Measurements from ENCODE around the gene RPS28. TPM values are rescaled to one million over a fixed set of nuclear protein-coding genes. Genes with fewer than 3 reads are reported as not detected.
A peak's percentile ranks its signal among the peaks of the same experiment; 100 is the strongest.

Gene RPS28
- total RNA-seq, 2 donors from 2014 or later, result 158 to 402 TPM

GRCh38 chr19:8320564-8321066 is 681 bp upstream of the RPS28 start:
- peaks cover 0 to 48% of the 10 kb centered on the region in 2 donors for H3K4me1 ChIP-seq
- no peaks in the 10 kb centered on the region for H3K27me3 ChIP-seq
- no peaks in the 10 kb centered on the region for H3K9me3 ChIP-seq
- H3K27ac ChIP-seq, result peak overlapping the region; percentile 90 to 93
- H3K36me3 ChIP-seq, result peaks cover 23% of the 10 kb centered on the region
- H3K4me3 ChIP-seq, result peak overlapping the region; percentile 78 to 92
- TF ChIP-seq CTCF (IDR thresholded peaks at IDR 0.05), result no peak
- DNase-seq (ENCODE audit: low spot score), result no peak

GRCh38 chr19:8321986-8322637 is 816 bp downstream of the RPS28 start:
- Histone ChIP-seq H3K9me3 (no peaks in the 10 kb centered on the region), H3K4me1 (peaks cover 0 to 43% of the 10 kb centered on the region in 2 donors), H3K4me3 (peak overlapping the region; percentile 78 to 92), H3K36me3 (peaks cover 16% of the 10 kb centered on the region), H3K27me3 (no peaks in the 10 kb centered on the region), H3K27ac (peak overlapping the region; percentile 90 to 93)
- no peak for DNase-seq (ENCODE audit: low spot score)
- TF ChIP-seq CTCF (IDR thresholded peaks at IDR 0.05), result no peak

GRCh38 chr19:8322638-8322997 is 1.3 kb downstream of the RPS28 start:
- peaks cover 0 to 42% of the 10 kb centered on the region in 2 donors for H3K4me1 ChIP-seq
- peaks cover 16% of the 10 kb centered on the region for H3K36me3 ChIP-seq
- H3K27ac ChIP-seq, result peak overlapping the region; percentile 90 to 93
- no peaks in the 10 kb centered on the region for H3K9me3 ChIP-seq
- H3K27me3 ChIP-seq, result no peaks in the 10 kb centered on the region
- H3K4me3 ChIP-seq, result peak overlapping the region; percentile 78 to 92
- no peak for DNase-seq (ENCODE audit: low spot score)
- TF ChIP-seq CTCF (IDR thresholded peaks at IDR 0.05), result no peak

GRCh38 chr19:8323781-8324185 is 2.5 kb downstream of the RPS28 start:
- DNase-seq (ENCODE audit: low spot score), result no peak
- no peak overlapping the region for H3K4me3 ChIP-seq
- peaks cover 0 to 42% of the 10 kb centered on the region in 2 donors for H3K4me1 ChIP-seq
- no peaks in the 10 kb centered on the region for H3K9me3 ChIP-seq
- no peak for TF ChIP-seq CTCF (IDR thresholded peaks at IDR 0.05)
- peaks cover 16% of the 10 kb centered on the region for H3K36me3 ChIP-seq
- H3K27ac ChIP-seq, result no peak overlapping the region
- no peaks in the 10 kb centered on the region for H3K27me3 ChIP-seq

GRCh38 chr19:8324186-8325050 is 3.1 kb downstream of the RPS28 start:
- Histone ChIP-seq H3K9me3 (no peaks in the 10 kb centered on the region), H3K27me3 (no peaks in the 10 kb centered on the region), H3K4me3 (no peak overlapping the region), H3K4me1 (peaks cover 0 to 42% of the 10 kb centered on the region in 2 donors), H3K36me3 (peaks cover 16% of the 10 kb centered on the region), H3K27ac (no peak overlapping the region)
- DNase-seq (ENCODE audit: low spot score), result no peak
- TF ChIP-seq CTCF (IDR thresholded peaks at IDR 0.05), result no peak

All from right atrium auricular region (tissue), 2 donors.